ENCODE data around the gene SLC28A3.

Gene SLC28A3

DNA sequence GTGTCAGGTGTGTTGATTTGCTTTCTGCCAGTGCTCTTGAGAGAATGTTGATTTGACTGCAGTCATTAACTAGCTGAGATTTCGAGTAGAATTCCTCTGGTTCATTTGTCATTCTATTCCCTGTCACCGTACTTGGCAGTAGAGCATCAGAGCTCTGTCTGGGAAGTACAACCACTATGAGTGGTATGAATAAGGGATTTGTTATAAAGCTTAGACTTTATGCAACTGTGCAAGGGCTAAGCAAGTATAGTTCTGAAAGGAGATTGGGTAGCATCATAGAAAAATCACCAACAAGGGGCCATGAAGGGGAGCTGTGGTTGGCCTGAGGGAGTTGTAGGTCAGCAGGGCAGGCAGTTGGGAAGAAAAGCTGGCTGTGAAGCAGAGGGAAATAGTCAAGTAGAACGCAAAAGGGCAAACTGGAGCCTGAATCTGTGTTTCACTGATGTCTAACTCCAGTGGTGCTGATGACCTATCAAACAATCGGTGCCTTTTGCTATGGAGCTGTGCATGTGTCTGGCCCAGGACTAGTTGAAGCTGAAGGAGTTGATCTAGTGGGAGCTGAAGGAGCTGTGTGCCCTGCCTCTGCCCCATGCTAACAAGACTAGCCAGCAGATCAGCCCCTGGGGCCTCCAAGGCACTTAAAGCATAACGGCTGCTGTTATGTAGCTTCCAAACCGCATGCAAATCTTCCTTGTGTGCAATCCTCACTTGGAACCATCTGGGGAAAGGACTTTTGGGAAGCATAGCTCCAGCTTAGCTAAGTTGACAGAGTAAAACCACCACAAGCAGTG lies 110.0 kb downstream of the SLC28A3 start:
- peak; percentile 90 for DNase-seq

DNA sequence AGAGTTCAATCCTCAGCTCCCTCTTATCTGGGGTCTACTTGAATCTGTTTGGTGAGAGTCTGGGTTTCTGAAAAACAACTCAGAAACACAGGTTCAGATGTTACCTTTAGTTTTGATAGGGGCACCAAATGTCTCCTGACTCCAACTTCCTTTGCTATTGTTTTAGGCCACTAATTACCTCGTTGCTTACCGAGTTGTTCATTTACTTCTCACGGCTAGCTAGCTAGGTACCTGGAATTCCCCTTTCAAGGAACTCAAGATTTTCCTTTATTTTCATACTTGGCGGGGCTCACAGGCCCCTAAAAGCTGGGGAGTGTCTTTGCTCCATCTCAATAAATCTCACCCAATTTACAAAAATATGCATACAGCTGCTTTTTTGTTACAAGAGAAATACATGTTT lies 111.4 kb downstream of the SLC28A3 start:
- no peak for DNase-seq

DNA sequence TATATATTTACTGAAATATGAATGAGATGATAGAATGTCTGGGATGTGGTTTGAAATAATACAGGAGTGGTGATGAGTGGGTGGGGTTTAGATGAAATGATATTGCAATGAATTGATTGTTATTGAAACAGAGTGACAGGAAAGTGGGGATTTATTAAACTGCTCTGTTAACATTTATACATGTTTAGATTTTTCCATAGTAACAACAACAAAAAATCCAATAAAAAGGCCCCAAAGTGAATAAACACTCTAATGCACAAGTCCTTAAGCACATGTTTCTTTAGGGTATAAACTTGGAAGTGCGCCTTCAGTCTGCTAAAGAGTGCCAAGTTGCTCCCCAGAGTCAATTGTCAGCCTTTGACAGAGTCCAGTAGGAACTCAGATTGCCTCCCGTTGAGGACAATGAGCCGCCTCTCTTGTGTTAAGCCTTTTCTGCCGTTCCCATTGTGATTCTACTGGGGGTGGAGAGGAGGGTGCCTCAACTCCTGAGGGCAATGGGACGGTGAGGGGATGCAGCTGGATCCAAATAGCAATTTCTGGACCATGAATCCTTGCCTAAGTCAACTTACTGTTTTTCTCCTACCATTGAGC lies 112.3 kb downstream of the SLC28A3 start:
- no peak for DNase-seq

DNA sequence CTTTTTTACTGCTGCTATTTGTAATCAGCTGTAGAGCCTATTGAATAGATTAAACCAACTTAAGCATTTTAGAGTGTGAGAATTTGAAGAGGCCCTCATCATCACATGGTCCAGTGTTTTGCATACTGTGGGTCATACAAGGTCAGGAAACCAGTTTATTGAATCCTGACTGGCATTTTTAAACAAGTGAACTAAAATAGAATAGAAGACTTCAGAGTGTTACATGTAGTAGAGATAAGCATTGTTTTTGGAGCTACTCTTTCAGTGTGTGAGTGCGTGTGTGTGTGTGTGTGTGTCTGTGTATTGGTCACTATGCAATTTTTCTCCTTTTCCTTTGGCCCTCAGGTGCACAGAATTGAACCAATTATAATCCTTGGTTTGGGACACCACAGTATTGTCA lies 114.4 kb downstream of the SLC28A3 start:
- DNase-seq, result no peak

Data from NCI-H82 (cell line).